ENCODE results near the gene BEND3.

DNA sequence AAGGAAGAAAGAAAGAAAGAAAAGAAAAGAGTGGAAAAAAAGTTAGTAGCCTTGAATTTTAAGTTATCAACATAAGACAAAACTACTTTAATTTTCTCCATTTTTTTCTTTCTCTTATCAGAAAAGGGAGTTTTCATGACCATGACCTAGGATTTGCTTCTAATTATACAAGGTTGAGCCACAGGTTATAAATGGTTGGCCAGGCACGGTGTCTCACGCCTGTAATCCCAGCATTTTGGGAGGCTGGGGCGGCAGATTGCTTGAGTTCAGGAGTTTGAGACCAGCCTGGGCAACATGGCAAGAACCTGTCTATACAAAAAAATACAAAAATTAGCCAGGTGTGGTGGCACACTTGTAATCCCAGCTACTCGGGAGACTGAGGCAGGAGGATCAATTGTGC lies 95.1 kb downstream of the BEND3 start:
- TF ChIP-seq, protein P1, sequence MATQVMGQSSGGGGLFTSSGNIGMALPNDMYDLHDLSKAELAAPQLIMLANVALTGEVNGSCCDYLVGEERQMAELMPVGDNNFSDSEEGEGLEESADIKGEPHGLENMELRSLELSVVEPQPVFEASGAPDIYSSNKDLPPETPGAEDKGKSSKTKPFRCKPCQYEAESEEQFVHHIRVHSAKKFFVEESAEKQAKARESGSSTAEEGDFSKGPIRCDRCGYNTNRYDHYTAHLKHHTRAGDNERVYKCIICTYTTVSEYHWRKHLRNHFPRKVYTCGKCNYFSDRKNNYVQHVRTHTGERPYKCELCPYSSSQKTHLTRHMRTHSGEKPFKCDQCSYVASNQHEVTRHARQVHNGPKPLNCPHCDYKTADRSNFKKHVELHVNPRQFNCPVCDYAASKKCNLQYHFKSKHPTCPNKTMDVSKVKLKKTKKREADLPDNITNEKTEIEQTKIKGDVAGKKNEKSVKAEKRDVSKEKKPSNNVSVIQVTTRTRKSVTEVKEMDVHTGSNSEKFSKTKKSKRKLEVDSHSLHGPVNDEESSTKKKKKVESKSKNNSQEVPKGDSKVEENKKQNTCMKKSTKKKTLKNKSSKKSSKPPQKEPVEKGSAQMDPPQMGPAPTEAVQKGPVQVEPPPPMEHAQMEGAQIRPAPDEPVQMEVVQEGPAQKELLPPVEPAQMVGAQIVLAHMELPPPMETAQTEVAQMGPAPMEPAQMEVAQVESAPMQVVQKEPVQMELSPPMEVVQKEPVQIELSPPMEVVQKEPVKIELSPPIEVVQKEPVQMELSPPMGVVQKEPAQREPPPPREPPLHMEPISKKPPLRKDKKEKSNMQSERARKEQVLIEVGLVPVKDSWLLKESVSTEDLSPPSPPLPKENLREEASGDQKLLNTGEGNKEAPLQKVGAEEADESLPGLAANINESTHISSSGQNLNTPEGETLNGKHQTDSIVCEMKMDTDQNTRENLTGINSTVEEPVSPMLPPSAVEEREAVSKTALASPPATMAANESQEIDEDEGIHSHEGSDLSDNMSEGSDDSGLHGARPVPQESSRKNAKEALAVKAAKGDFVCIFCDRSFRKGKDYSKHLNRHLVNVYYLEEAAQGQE (IDR thresholded peaks at IDR 0.05; ENCODE audit: borderline replicate concordance): no peak
- TF ChIP-seq, protein P2, sequence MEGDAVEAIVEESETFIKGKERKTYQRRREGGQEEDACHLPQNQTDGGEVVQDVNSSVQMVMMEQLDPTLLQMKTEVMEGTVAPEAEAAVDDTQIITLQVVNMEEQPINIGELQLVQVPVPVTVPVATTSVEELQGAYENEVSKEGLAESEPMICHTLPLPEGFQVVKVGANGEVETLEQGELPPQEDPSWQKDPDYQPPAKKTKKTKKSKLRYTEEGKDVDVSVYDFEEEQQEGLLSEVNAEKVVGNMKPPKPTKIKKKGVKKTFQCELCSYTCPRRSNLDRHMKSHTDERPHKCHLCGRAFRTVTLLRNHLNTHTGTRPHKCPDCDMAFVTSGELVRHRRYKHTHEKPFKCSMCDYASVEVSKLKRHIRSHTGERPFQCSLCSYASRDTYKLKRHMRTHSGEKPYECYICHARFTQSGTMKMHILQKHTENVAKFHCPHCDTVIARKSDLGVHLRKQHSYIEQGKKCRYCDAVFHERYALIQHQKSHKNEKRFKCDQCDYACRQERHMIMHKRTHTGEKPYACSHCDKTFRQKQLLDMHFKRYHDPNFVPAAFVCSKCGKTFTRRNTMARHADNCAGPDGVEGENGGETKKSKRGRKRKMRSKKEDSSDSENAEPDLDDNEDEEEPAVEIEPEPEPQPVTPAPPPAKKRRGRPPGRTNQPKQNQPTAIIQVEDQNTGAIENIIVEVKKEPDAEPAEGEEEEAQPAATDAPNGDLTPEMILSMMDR (IDR thresholded peaks at IDR 0.05; ENCODE audit: poor library complexity, severe bottlenecking): no peak
